Measurements from ENCODE around the gene BRIX1. TPM values are rescaled to one million over a fixed set of nuclear protein-coding genes. Genes with fewer than 3 reads are reported as not detected.
A peak's percentile ranks its signal among the peaks of the same experiment; 100 is the strongest.
"Not testable (repeated sequence)": the region's sequence is repeated elsewhere in the genome, so short reads cannot be mapped to it uniquely, and the experiment has no call there.

Gene BRIX1
- total RNA-seq, 2 donors from 2014 or later: 34.7 to 35.7 TPM

DNA sequence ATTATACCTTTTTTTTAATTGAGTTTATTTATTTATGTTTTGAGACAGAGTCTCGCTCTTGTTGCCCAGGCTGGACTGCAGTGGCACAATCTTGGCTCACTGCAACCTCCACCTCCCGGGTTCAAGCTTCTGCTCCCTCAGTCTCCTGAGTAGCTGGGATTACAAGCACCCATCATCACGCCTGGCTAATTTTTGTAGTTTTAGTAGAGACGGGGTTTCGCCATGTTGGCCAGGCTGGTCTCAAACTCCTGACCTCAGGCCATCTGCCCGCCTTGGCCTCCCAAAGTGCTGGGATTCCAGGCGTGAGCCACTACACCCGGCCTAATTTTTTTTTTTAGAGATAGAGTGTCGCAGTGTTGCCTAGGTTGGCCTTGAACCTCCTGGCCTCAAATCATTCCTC, 7.7 kb downstream of the BRIX1 start:
- Mint-ChIP-seq H3K27ac (peak overlapping the region; percentile 44), H3K4me1 (ENCODE audit: low read depth) (peaks cover 41% of the 10 kb centered on the region), H3K36me3 (ENCODE audit: insufficient read depth in 2 of 2) (peaks cover 7 to 42% of the 10 kb centered on the region in 2 donors), H3K4me3 (peak overlapping the region; percentile 17 to 46)
- not testable (repeated sequence) for DNase-seq; H3K9me3 Mint-ChIP-seq; H3K27me3 Mint-ChIP-seq (ENCODE audit: low read depth)
- peak in 1 of 2 donors; percentile 6 for ATAC-seq (replicated peaks in 1 of 2)

- peak overlapping the region; percentile 19 to 46 for H3K4me3 Mint-ChIP-seq
- ATAC-seq (replicated peaks in 1 of 2) (peak; percentile 98 to 99), DNase-seq (peak; percentile 54 to 55)
- H3K9me3 Mint-ChIP-seq: no peaks in the 10 kb centered on the region
- H3K27me3 Mint-ChIP-seq (ENCODE audit: low read depth): no peaks in the 10 kb centered on the region
- peaks cover 7 to 38% of the 10 kb centered on the region in 2 donors for H3K36me3 Mint-ChIP-seq (ENCODE audit: insufficient read depth in 2 of 2)
- peak overlapping the region; percentile 44 for H3K27ac Mint-ChIP-seq
- peaks cover 43% of the 10 kb centered on the region for H3K4me1 Mint-ChIP-seq (ENCODE audit: low read depth)
These were observed 8.4 kb downstream of the BRIX1 start for GRCh38 chr5:34923694-34924461.

DNA sequence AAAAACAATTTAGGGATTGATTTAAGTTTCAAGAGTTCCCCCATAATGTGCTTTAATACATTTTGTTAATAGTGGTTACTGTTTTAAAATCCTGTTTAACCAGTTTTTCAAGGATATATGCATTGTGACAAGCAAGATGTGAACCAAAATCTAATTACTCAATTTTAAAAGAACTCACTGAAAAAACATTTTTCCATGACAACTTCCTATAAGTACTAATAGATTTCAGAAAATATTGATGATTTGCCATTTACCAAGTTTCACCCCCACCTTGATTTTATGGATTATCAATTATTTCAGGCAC, 8.9 kb downstream of the BRIX1 start:
- no peaks in the 10 kb centered on the region for H3K27me3 Mint-ChIP-seq (ENCODE audit: low read depth)
- DNase-seq (no peak), ATAC-seq (replicated peaks in 1 of 2) (no peak)
- H3K27ac Mint-ChIP-seq: peak overlapping the region; percentile 70
- H3K4me3 Mint-ChIP-seq: peak overlapping the region in 1 of 2 donors; percentile 47
- no peaks in the 10 kb centered on the region for H3K9me3 Mint-ChIP-seq
- peaks cover 7 to 38% of the 10 kb centered on the region in 2 donors for H3K36me3 Mint-ChIP-seq (ENCODE audit: insufficient read depth in 2 of 2)
- peaks cover 47% of the 10 kb centered on the region for H3K4me1 Mint-ChIP-seq (ENCODE audit: low read depth)

DNA sequence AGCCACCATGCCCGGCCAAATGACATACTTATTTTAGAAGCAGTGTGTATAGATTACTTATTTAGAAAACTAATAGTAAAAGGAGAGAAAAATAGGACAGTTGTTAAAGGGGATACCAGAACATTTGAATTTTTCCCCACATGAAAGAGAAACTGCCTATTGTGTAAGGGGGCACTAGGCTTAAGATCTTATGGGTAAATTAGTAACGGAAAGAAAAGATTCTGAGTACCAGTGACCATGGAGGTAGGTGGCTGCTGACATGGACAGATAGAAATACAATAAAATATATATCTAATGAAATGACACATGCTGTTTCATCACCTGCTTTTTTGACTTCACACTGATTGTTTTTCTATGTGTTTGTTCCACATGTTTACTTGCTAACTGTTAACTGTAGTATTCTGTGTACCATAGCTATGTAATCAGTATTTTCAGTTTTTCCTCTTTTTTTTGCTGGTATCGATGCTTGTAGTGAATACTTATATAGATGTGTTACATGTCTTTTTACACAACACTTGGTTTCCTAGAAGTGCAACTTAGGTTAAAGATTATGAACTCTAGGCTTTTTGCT, 10.9 kb downstream of the BRIX1 start:
- peaks cover 43% of the 10 kb centered on the region for H3K4me1 Mint-ChIP-seq (ENCODE audit: low read depth)
- H3K9me3 Mint-ChIP-seq: no peaks in the 10 kb centered on the region
- no peak for DNase-seq
- no peaks in the 10 kb centered on the region for H3K27me3 Mint-ChIP-seq (ENCODE audit: low read depth)
- H3K27ac Mint-ChIP-seq: peak overlapping the region; percentile 82
- no peak overlapping the region for H3K4me3 Mint-ChIP-seq
- no peak for ATAC-seq (replicated peaks in 1 of 2)
- H3K36me3 Mint-ChIP-seq (ENCODE audit: insufficient read depth in 2 of 2): peaks cover 7 to 40% of the 10 kb centered on the region in 2 donors

- no peak for DNase-seq
- H3K27me3 Mint-ChIP-seq (ENCODE audit: low read depth): no peaks in the 10 kb centered on the region
- H3K36me3 Mint-ChIP-seq (ENCODE audit: insufficient read depth in 2 of 2): peaks cover 9 to 34% of the 10 kb centered on the region in 2 donors
- no peak for ATAC-seq (replicated peaks in 1 of 2)
- H3K9me3 Mint-ChIP-seq: no peaks in the 10 kb centered on the region
- peaks cover 43% of the 10 kb centered on the region for H3K4me1 Mint-ChIP-seq (ENCODE audit: low read depth)
- H3K4me3 Mint-ChIP-seq: no peak overlapping the region
- H3K27ac Mint-ChIP-seq: no peak overlapping the region
These were observed 12.3 kb downstream of the BRIX1 start for GRCh38 chr5:34927785-34928184.

DNA sequence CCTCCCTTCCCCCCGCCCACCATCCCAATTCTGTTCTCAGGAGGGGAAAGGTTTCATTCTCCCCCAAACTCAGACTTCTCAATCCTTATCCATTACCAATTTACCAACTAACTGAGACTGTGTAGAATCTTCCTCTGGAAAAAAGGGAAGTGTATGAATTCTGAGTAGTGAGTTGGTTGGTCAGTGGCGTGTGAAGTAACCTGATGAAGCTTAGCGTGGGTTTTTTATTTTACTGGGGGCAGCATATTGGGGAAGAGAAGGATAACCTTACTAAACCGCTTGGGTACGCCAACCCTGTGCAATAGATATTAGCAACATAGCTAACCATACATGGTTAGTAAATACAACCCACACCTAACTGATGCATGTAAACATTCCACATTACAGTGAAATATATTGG, 12.8 kb downstream of the BRIX1 start:
- H3K4me3 Mint-ChIP-seq: no peak overlapping the region
- peaks cover 38% of the 10 kb centered on the region for H3K4me1 Mint-ChIP-seq (ENCODE audit: low read depth)
- H3K36me3 Mint-ChIP-seq (ENCODE audit: insufficient read depth in 2 of 2): peaks cover 9 to 33% of the 10 kb centered on the region in 2 donors
- H3K9me3 Mint-ChIP-seq: no peaks in the 10 kb centered on the region
- no peak overlapping the region for H3K27ac Mint-ChIP-seq
- DNase-seq: no peak
- no peak for ATAC-seq (replicated peaks in 1 of 2)
- no peaks in the 10 kb centered on the region for H3K27me3 Mint-ChIP-seq (ENCODE audit: low read depth)

- peak; percentile 99 for DNase-seq
- Mint-ChIP-seq H3K4me3 (peak within 1 kb of the TSS; percentile 87 to 97), H3K36me3 (ENCODE audit: insufficient read depth in 2 of 2) (peaks cover 12 to 32% of the 10 kb centered on the region in 2 donors), H3K9me3 (no peaks in the 10 kb centered on the region), H3K4me1 (ENCODE audit: low read depth) (peaks cover 36% of the 10 kb centered on the region), H3K27me3 (ENCODE audit: low read depth) (no peaks in the 10 kb centered on the region), H3K27ac (peak within 1 kb of the TSS; percentile 68)
- ATAC-seq (replicated peaks in 1 of 2): peak; percentile 89 to 90
These were observed 13.7 kb downstream of the BRIX1 start, which contains the start of gene DNAJC21 for GRCh38 chr5:34929134-34929719. TSS of gene DNAJC21 (plus strand) at chr5:34929559. CDS start at chr5:34929820, 261 bp downstream.

GRCh38 chr5:34929720-34930461, 14.4 kb downstream of the BRIX1 start:
- Mint-ChIP-seq H3K27ac (peak overlapping the region; percentile 68), H3K4me1 (ENCODE audit: low read depth) (peaks cover 30% of the 10 kb centered on the region), H3K27me3 (ENCODE audit: low read depth) (no peaks in the 10 kb centered on the region), H3K4me3 (peak overlapping the region; percentile 82 to 97), H3K36me3 (ENCODE audit: insufficient read depth in 2 of 2) (peaks cover 12 to 30% of the 10 kb centered on the region in 2 donors), H3K9me3 (no peaks in the 10 kb centered on the region)
- ATAC-seq (replicated peaks in 1 of 2): peak; percentile 80 to 82
- DNase-seq: peak; percentile 86 to 90

DNA sequence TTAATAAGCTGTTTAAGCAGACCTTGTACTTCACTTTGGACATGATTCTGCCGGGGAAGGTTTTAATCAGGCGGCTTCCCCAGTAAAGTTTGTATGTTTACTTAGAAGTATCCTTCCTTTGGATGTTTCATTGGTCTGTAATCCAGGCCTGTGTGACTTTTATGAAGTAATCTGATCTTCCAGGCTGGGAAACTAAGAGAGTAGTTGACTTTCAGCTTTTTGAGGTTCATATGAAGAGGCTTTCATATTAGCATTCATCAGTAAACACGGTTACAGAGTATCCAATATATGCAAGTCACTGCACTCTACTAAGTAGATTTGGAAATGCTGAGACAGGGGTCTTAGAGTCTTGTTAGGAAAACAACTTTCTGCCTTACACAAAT, 14.9 kb downstream of the BRIX1 start:
- Mint-ChIP-seq H3K36me3 (ENCODE audit: insufficient read depth in 2 of 2) (peaks cover 10 to 27% of the 10 kb centered on the region in 2 donors), H3K27ac (peak overlapping the region; percentile 68), H3K4me1 (ENCODE audit: low read depth) (peaks cover 30% of the 10 kb centered on the region), H3K27me3 (ENCODE audit: low read depth) (no peaks in the 10 kb centered on the region), H3K4me3 (peak overlapping the region; percentile 82 to 97), H3K9me3 (no peaks in the 10 kb centered on the region)
- no peak for ATAC-seq (replicated peaks in 1 of 2)
- no peak for DNase-seq

DNA sequence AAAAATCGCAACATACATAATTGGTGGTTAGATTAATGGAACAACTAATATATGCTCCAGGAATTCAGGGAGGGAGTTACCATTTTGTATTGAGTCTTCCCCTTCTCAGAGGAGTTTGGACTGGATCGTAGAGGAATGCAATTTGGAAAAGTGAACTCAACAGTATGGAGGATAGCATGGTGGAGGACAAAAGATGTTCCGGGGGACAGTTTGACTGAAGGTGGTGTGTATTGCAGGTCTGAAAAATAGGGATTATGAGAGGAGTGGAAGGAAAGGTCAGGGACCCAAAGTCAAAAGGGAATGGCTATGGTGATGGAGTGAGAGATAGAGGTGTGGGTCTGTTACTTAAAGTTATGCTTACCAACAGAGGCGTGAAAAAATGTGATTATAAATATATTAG, 15.4 kb downstream of the BRIX1 start:
- Mint-ChIP-seq H3K27me3 (ENCODE audit: low read depth) (no peaks in the 10 kb centered on the region), H3K9me3 (no peaks in the 10 kb centered on the region), H3K4me3 (peak overlapping the region; percentile 82 to 97), H3K27ac (peak overlapping the region; percentile 68), H3K36me3 (ENCODE audit: insufficient read depth in 2 of 2) (peaks cover 10 to 25% of the 10 kb centered on the region in 2 donors), H3K4me1 (ENCODE audit: low read depth) (peaks cover 30% of the 10 kb centered on the region)
- DNase-seq (no peak), ATAC-seq (replicated peaks in 1 of 2) (no peak)

GRCh38 chr5:34932947-34933346, 17.4 kb downstream of the BRIX1 start:
- peaks cover 10 to 27% of the 10 kb centered on the region in 2 donors for H3K36me3 Mint-ChIP-seq (ENCODE audit: insufficient read depth in 2 of 2)
- no peaks in the 10 kb centered on the region for H3K9me3 Mint-ChIP-seq
- no peak for DNase-seq
- ATAC-seq (replicated peaks in 1 of 2): no peak
- no peak overlapping the region for H3K4me3 Mint-ChIP-seq
- peaks cover 30% of the 10 kb centered on the region for H3K4me1 Mint-ChIP-seq (ENCODE audit: low read depth)
- no peak overlapping the region for H3K27ac Mint-ChIP-seq
- H3K27me3 Mint-ChIP-seq (ENCODE audit: low read depth): no peaks in the 10 kb centered on the region

GRCh38 chr5:34941936-34942335, 26.4 kb downstream of the BRIX1 start:
- no peaks in the 10 kb centered on the region for H3K4me1 Mint-ChIP-seq (ENCODE audit: low read depth)
- no peak for ATAC-seq (replicated peaks in 1 of 2)
- no peak overlapping the region for H3K4me3 Mint-ChIP-seq
- peaks cover 14 to 26% of the 10 kb centered on the region in 2 donors for H3K36me3 Mint-ChIP-seq (ENCODE audit: insufficient read depth in 2 of 2)
- no peak for DNase-seq
- H3K27ac Mint-ChIP-seq: no peak overlapping the region
- H3K9me3 Mint-ChIP-seq: no peaks in the 10 kb centered on the region
- no peaks in the 10 kb centered on the region for H3K27me3 Mint-ChIP-seq (ENCODE audit: low read depth)

GRCh38 chr5:34944044-34944443, 28.5 kb downstream of the BRIX1 start:
- no peaks in the 10 kb centered on the region for H3K4me1 Mint-ChIP-seq (ENCODE audit: low read depth)
- H3K36me3 Mint-ChIP-seq (ENCODE audit: insufficient read depth in 2 of 2): peaks cover 7 to 21% of the 10 kb centered on the region in 2 donors
- no peaks in the 10 kb centered on the region for H3K27me3 Mint-ChIP-seq (ENCODE audit: low read depth)
- no peak for ATAC-seq (replicated peaks in 1 of 2)
- DNase-seq: no peak
- no peaks in the 10 kb centered on the region for H3K9me3 Mint-ChIP-seq
- no peak overlapping the region for H3K4me3 Mint-ChIP-seq
- peak overlapping the region; percentile 69 for H3K27ac Mint-ChIP-seq
